Naive B cell (primary cell): ENCODE measurements around the gene RAE1. TPM values are rescaled to one million over a fixed set of nuclear protein-coding genes. Genes with fewer than 3 reads are reported as not detected.

ENCODE experiments used
- ATAC-seq, 2 donors: fragments of 150-1000 bp; cut with Tn5 transposase; 2 replicates each; pipeline ENCODE4 v1.10.0; 2021; ENCODE audit warnings: low read depth in 2 of 2, mild to moderate bottlenecking in 2 of 2, moderate library complexity in 2 of 2
- DNase-seq: peaks from one replicate; pipeline ENCODE4 v3.0.0; 2022
- H3K27ac Mint-ChIP-seq, 6 donors: one replicate each; pipeline ENCODE4 v1.8.0; 2020 to 2022; ENCODE audit warnings: mild to moderate bottlenecking in 6 of 6, mixed read lengths in 6 of 6, moderate library complexity in 5 of 6, inconsistent platforms in 2 of 6
- H3K27me3 Mint-ChIP-seq, 3 donors: one replicate each; pipeline ENCODE4 v1.8.0; 2021 to 2022; ENCODE audit warnings: mixed read lengths in 3 of 3, mild to moderate bottlenecking in 1 of 3
- H3K36me3 Mint-ChIP-seq, 2 donors: one replicate each; pipeline ENCODE4 v1.8.0; 2020 to 2022; ENCODE audit warnings: mixed read lengths in 2 of 2, inconsistent platforms in 1 of 2, mild to moderate bottlenecking in 1 of 2
- H3K4me1 Mint-ChIP-seq, 3 donors: one replicate each; pipeline ENCODE4 v1.8.0; 2020 to 2022; ENCODE audit warnings: mixed read lengths in 3 of 3, inconsistent platforms in 1 of 3, mild to moderate bottlenecking in 1 of 3, moderate library complexity in 1 of 3
- H3K4me3 Mint-ChIP-seq, 8 donors: one replicate each; pipeline ENCODE4 v1.8.0; 2020 to 2022; ENCODE audit warnings: mild to moderate bottlenecking in 8 of 8, mixed read lengths in 8 of 8, moderate library complexity in 8 of 8, inconsistent platforms in 2 of 8
- H3K9me3 Mint-ChIP-seq, 7 donors: one replicate each; pipeline ENCODE4 v1.8.0; 2020 to 2022; ENCODE audit warnings: mixed read lengths in 7 of 7, mild to moderate bottlenecking in 5 of 7, inconsistent platforms in 2 of 7, moderate library complexity in 1 of 7
- polyA plus RNA-seq, 6 donors: library from polyadenylated mRNA; unstranded; fragments of 300-500 nt; fragmentation: Illumina TruSeq; gene quantifications; one replicate each; pipeline ENCODE4 v1.2.3, GENCODE V29; 2021; ENCODE audit warnings: low read depth in 6 of 6

Gene RAE1
- polyA plus RNA-seq, 6 donors from 2014 or later: 31.1 to 55.1 (median 39.8) TPM

DNA sequence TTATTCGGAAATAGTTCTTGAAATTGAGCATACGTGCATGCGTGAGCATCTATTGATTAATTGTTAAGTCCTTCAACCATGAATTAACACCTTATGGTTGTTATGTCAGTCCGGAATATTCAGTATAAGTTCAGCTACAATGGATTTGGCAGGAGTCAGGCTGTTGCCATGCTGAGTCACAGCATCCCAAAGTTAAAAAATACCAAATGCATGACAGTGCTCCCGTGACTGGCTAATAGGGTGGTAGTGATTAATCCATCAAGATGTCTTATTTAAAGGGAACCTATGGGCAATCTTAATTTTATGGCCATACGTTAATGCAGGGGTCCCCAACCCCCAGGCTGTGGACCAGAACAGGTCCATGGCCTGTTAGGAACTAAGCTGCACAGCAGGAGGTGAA is 10.5 kb downstream of the RAE1 start:
- Mint-ChIP-seq H3K27me3 (no peaks in the 10 kb centered on the region), H3K4me1 (peaks cover 0 to 3% (median 0%) of the 10 kb centered on the region in 3 donors), H3K4me3 (no peak overlapping the region), H3K9me3 (no peaks in the 10 kb centered on the region), H3K27ac (no peak overlapping the region), H3K36me3 (peaks cover 18 to 21% of the 10 kb centered on the region in 2 donors)
- ATAC-seq: no peak
- DNase-seq: no peak

GRCh38 chr20:57364451-57364850 is 13.4 kb downstream of the RAE1 start:
- Mint-ChIP-seq H3K27ac (no peak overlapping the region), H3K9me3 (no peaks in the 10 kb centered on the region), H3K36me3 (peaks cover 25 to 32% of the 10 kb centered on the region in 2 donors), H3K4me1 (peaks cover 0 to 3% (median 0%) of the 10 kb centered on the region in 3 donors), H3K4me3 (no peak overlapping the region), H3K27me3 (no peaks in the 10 kb centered on the region)
- ATAC-seq (no peak), DNase-seq (no peak)

- Mint-ChIP-seq H3K4me1 (peaks cover 0 to 7% (median 0%) of the 10 kb centered on the region in 3 donors), H3K27ac (no peak overlapping the region), H3K9me3 (no peaks in the 10 kb centered on the region), H3K36me3 (peaks cover 40 to 42% of the 10 kb centered on the region in 2 donors), H3K4me3 (peak overlapping the region in 1 of 8 donors; percentile 9), H3K27me3 (no peaks in the 10 kb centered on the region)
- no peak for DNase-seq
- no peak for ATAC-seq
Observed at GRCh38 chr20:57369596-57369995, 18.5 kb downstream of the RAE1 start.

DNA sequence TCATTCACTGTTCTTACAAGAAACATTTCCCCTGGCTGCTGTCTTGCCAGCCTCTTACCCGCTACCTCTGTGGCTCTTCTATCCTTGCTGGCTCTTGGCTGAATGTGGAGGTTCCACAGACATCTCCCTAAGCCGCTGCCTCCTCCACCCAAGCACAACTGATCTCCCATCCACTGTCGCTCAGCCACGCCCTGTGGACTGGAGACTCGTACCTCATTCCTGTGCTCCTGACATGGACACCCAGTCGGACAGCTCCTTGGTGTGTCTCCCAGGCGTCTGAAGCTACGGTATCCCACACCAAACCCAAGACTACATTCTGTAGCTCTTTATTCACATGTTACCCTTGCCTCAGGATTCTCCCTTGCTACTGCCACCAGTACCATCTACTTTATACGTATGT is 19.3 kb downstream of the RAE1 start:
- no peaks in the 10 kb centered on the region for H3K9me3 Mint-ChIP-seq
- no peak for ATAC-seq
- peaks cover 0 to 9% (median 0%) of the 10 kb centered on the region in 3 donors for H3K4me1 Mint-ChIP-seq
- peak overlapping the region in 1 of 8 donors; percentile 15 for H3K4me3 Mint-ChIP-seq
- H3K27ac Mint-ChIP-seq: no peak overlapping the region
- DNase-seq: no peak
- H3K36me3 Mint-ChIP-seq: peaks cover 35 to 46% of the 10 kb centered on the region in 2 donors
- H3K27me3 Mint-ChIP-seq: no peaks in the 10 kb centered on the region

DNA sequence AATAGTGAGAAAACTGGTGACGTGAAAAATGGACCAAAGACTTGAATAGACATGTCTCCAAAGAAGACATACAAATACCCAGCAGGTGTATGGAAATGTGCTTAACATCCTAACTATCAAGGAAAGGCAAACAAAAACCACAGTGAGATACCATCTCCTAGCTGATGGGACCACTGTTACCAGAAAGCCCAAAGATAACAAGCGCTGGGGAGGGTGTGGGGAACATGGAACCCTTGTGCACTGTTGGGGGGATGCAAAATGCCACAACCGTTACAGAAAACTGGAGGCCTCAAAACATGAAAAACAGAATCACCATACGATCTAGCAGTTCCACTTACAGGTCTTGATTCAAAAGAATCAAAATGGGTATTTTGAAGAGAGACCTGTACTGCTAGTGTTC is 20.3 kb downstream of the RAE1 start:
- Mint-ChIP-seq H3K36me3 (peaks cover 35 to 47% of the 10 kb centered on the region in 2 donors), H3K4me3 (no peak overlapping the region), H3K4me1 (peaks cover 0 to 14% (median 0%) of the 10 kb centered on the region in 3 donors), H3K9me3 (no peaks in the 10 kb centered on the region), H3K27me3 (no peaks in the 10 kb centered on the region), H3K27ac (no peak overlapping the region)
- ATAC-seq: no peak
- DNase-seq: no peak

DNA sequence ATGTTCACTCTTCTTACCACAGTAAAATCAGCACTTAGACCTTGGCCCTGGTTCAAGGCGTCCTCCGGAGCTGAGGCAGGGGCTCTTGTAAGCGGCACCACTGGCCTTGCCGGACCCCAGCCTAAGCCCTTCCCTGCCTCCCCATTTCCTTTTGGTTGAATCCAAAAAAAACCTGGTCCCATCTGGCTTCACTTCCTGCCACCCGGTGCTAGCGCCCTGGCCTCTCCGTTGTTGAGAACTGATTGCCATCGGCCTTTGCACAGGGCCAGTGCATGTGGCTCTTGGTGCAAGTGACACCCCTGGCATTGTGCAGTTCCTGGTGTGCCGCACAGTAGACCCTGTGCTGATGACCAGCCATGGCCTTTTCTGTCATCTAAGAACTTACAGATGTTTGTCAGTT is 21.1 kb downstream of the RAE1 start:
- Mint-ChIP-seq H3K27me3 (no peaks in the 10 kb centered on the region), H3K27ac (peak overlapping the region in 2 of 6 donors; percentile 49 to 78), H3K4me3 (no peak overlapping the region), H3K4me1 (peaks cover 0 to 14% (median 0%) of the 10 kb centered on the region in 3 donors), H3K36me3 (peaks cover 43 to 44% of the 10 kb centered on the region in 2 donors), H3K9me3 (no peaks in the 10 kb centered on the region)
- DNase-seq: no peak
- ATAC-seq: no peak

- Mint-ChIP-seq H3K4me3 (no peak overlapping the region), H3K36me3 (peaks cover 43 to 49% of the 10 kb centered on the region in 2 donors), H3K27me3 (no peaks in the 10 kb centered on the region), H3K27ac (no peak overlapping the region), H3K9me3 (no peaks in the 10 kb centered on the region), H3K4me1 (peaks cover 0 to 14% (median 0%) of the 10 kb centered on the region in 3 donors)
- no peak for ATAC-seq
- no peak for DNase-seq
Observed at GRCh38 chr20:57372581-57373350, 21.7 kb downstream of the RAE1 start.

GRCh38 chr20:57374343-57374930 is 23.4 kb downstream of the RAE1 start:
- Mint-ChIP-seq H3K4me3 (no peak overlapping the region), H3K4me1 (peaks cover 0 to 14% (median 0%) of the 10 kb centered on the region in 3 donors), H3K36me3 (peaks cover 30 to 52% of the 10 kb centered on the region in 2 donors), H3K27me3 (no peaks in the 10 kb centered on the region), H3K27ac (peak overlapping the region in 1 of 6 donors; percentile 38), H3K9me3 (no peaks in the 10 kb centered on the region)
- DNase-seq (no peak), ATAC-seq (no peak)

- peaks cover 0 to 10% (median 0%) of the 10 kb centered on the region in 3 donors for H3K4me1 Mint-ChIP-seq
- peak overlapping the region in 1 of 8 donors; percentile 48 for H3K4me3 Mint-ChIP-seq
- no peaks in the 10 kb centered on the region for H3K27me3 Mint-ChIP-seq
- H3K27ac Mint-ChIP-seq: peak overlapping the region in 3 of 6 donors; percentile 58 to 73 (median 65)
- H3K36me3 Mint-ChIP-seq: peaks cover 29 to 45% of the 10 kb centered on the region in 2 donors
- H3K9me3 Mint-ChIP-seq: no peaks in the 10 kb centered on the region
- DNase-seq (no peak), ATAC-seq (no peak)
Observed at GRCh38 chr20:57374931-57375651, 24.0 kb downstream of the RAE1 start.

DNA sequence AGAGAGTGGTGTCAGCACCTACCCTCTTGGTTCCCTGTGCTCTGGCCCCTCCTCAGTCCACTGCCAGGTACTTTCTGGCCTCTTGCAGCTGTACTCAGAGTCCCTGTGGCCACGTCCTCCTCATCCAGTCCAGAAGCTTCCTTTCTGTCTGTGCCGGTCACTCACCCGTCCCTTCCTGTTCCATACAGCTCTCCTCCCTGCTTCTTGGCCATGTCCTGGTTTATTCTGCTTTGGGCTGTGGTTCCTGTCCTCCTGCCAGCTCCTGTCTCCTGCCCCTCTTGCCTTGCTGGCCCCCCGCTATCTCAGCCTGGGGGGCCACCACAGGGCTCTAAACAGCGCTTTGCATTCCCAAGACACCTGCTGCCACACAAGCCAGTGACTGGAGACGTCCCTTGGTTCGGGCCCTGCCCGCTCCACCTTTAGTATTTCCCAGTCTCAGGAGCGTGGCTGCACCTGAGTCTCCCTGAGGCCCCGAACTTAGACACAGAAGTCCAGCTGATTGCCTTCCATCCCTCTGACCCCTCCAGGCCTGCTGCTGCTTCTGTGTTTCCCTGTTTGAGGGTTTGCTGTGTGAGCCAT is 24.7 kb downstream of the RAE1 start:
- Mint-ChIP-seq H3K4me3 (no peak overlapping the region), H3K27me3 (no peaks in the 10 kb centered on the region), H3K9me3 (no peaks in the 10 kb centered on the region), H3K27ac (peak overlapping the region in 2 of 6 donors; percentile 65 to 81), H3K36me3 (peaks cover 22 to 39% of the 10 kb centered on the region in 2 donors), H3K4me1 (peaks cover 0 to 8% (median 0%) of the 10 kb centered on the region in 3 donors)
- ATAC-seq: no peak
- no peak for DNase-seq

DNA sequence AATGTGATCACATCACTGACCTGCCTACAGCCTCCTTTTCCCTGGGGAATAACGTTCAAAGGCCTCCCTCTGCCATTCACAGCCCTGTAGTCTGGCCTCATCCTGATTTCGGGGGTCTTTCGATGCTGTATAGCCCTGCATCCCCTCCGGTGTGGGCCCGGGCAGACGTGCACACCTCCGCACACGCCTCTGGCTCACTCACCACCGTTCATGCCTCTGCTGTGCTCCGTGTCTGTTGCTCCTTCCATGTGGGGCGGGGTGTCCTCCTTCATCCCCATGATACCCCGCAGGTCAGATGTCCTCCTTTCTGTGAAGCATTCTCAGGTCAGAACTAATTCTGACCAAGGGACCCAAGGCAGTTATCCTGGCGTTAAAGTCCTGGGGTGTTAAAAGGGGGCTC is 26.3 kb downstream of the RAE1 start:
- H3K36me3 Mint-ChIP-seq: peaks cover 17 to 28% of the 10 kb centered on the region in 2 donors
- peak overlapping the region in 3 of 6 donors; percentile 48 to 69 (median 57) for H3K27ac Mint-ChIP-seq
- ATAC-seq: no peak
- peaks cover 7 to 8% (median 8%) of the 10 kb centered on the region in 3 donors for H3K4me1 Mint-ChIP-seq
- H3K9me3 Mint-ChIP-seq: no peaks in the 10 kb centered on the region
- no peaks in the 10 kb centered on the region for H3K27me3 Mint-ChIP-seq
- DNase-seq: no peak
- no peak overlapping the region for H3K4me3 Mint-ChIP-seq

GRCh38 chr20:57378107-57378506 is 27.1 kb downstream of the RAE1 start:
- no peak overlapping the region for H3K27ac Mint-ChIP-seq

DNA sequence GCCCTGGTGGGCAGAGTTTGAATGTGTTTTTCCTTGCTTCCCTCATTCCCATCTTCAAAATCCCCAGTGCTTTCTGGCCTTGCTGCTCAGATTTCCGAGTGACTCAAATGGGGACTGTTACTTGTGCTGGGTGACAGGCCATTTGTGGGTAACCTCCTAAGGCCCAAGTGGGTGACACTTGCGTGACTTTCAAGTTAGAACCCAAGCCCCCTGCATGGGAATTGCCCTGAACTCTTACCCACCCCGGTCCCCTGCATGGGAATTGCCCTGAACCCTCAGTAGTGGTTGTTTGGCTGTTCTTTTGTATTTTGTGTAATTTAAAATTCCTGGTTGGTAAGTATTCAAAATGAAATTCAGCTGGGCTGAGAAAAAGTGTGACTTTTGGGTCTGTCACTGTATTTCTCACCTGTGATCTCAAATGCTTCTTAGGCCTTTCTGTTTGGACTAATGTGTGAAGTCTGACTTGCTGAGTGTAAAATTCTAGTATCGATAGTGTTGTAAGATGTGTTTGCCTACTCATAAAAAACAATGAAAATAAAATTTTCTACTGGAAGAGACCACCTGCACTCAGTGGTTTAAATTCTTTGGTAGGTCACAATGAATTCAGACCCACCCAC is 27.7 kb downstream of the RAE1 start:
- H3K9me3 Mint-ChIP-seq: no peaks in the 10 kb centered on the region
- no peak overlapping the region for H3K27ac Mint-ChIP-seq
- DNase-seq (no peak), ATAC-seq (no peak)
- peaks cover 12 to 28% of the 10 kb centered on the region in 2 donors for H3K36me3 Mint-ChIP-seq
- H3K4me3 Mint-ChIP-seq: no peak overlapping the region
- peaks cover 7 to 8% (median 8%) of the 10 kb centered on the region in 3 donors for H3K4me1 Mint-ChIP-seq
- no peaks in the 10 kb centered on the region for H3K27me3 Mint-ChIP-seq

More at GRCh38 chr20:57378107-57378506, 27.1 kb downstream of the RAE1 start:
- Mint-ChIP-seq H3K27me3 (no peaks in the 10 kb centered on the region), H3K4me1 (peaks cover 7 to 8% (median 8%) of the 10 kb centered on the region in 3 donors), H3K36me3 (peaks cover 17 to 28% of the 10 kb centered on the region in 2 donors), H3K4me3 (no peak overlapping the region), H3K9me3 (no peaks in the 10 kb centered on the region)
- DNase-seq (no peak), ATAC-seq (no peak)
